Mesothelial cell of epicardium (in vitro differentiated cells): ENCODE data around the gene PRKRIP1. TPM values are rescaled to one million over a fixed set of nuclear protein-coding genes. Genes with fewer than 3 reads are reported as not detected.

Experiments used
- DNase-seq, 2 experiments: peaks; one replicate each; pipeline ENCODE4 v3.0.0; 2021; ENCODE audit warnings: low spot score in 2 of 2; ENCODE audit not compliant: unreplicated experiment in 2 of 2
- H3K27ac Mint-ChIP-seq: 2 replicates; pipeline ENCODE4 v1.8.0; 2021; ENCODE audit warnings: mixed read lengths
- H3K27me3 Mint-ChIP-seq: 2 replicates; pipeline ENCODE4 v1.8.0; 2021; ENCODE audit warnings: low read depth, mixed read lengths
- H3K36me3 Mint-ChIP-seq: 2 replicates; pipeline ENCODE4 v1.8.0; 2021; ENCODE audit warnings: mixed read lengths
- H3K4me1 Mint-ChIP-seq: 2 replicates; pipeline ENCODE4 v1.8.0; 2021; ENCODE audit warnings: mixed read lengths
- H3K4me3 Mint-ChIP-seq: 2 replicates; pipeline ENCODE4 v1.8.0; 2021; ENCODE audit warnings: mild to moderate bottlenecking, moderate library complexity, mixed read lengths
- H3K9me3 Mint-ChIP-seq: 2 replicates; pipeline ENCODE4 v1.8.0; 2021; ENCODE audit warnings: mixed read lengths
- total RNA-seq: library from RNA; stranded (reverse); gene quantifications from 3 replicates; pipeline ENCODE4 v1.2.1, GENCODE V29; 2021
- TF ChIP-seq, protein P1 (sequence below): fragments of 200-600 bp; sonication (generic); IDR thresholded peaks from one replicate; pipeline ENCODE4 v1.5.0; 2021; ENCODE audit warnings: antibody characterized with exemption; ENCODE audit not compliant: unreplicated experiment

The PRKRIP1 gene
- total RNA-seq, 1 donor from 2014 or later, result 50.3 TPM

DNA sequence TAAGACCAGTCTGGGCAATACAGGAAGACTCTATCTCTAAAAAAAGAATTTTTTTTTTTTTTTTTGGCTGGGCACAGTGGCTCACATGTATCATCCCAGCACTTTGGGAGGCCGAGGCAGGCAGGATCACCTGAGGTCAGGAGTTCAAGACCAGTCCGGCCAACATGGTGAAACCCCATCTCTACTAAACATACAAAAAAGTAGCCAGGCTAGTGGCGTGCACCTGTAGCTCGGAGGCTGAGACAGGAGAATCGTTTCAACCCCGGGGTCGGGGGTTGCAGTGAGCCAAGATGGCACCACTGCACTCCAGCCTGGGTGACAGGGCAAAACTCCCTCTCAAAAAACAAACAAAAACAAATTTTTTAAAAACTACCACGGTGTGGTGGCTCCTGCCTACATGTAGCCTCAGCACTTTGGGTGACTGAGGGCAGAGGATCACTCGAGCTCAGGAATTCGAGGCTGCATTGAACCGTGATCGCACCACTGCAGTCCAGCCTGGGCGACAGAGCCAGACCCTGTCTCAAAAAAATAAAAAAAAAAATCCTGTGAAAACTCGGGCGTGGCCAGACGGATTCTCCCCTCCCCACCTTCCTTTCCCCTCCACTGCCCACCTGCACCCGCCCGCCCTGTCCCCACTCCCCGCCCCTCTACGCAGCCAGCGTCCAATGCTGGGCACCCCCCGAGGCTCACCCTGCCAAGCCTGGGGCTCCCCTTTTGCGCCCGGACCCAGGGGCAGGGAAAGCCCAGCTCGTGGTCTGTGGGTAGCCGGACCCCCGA lies 36.5 kb downstream of the PRKRIP1 start:
- H3K27me3 Mint-ChIP-seq, result no peaks in the 10 kb centered on the region
- H3K4me3 Mint-ChIP-seq, result peak overlapping the region; percentile 74
- H3K36me3 Mint-ChIP-seq, result no peaks in the 10 kb centered on the region
- no peaks in the 10 kb centered on the region for H3K9me3 Mint-ChIP-seq
- TF ChIP-seq, protein P1, sequence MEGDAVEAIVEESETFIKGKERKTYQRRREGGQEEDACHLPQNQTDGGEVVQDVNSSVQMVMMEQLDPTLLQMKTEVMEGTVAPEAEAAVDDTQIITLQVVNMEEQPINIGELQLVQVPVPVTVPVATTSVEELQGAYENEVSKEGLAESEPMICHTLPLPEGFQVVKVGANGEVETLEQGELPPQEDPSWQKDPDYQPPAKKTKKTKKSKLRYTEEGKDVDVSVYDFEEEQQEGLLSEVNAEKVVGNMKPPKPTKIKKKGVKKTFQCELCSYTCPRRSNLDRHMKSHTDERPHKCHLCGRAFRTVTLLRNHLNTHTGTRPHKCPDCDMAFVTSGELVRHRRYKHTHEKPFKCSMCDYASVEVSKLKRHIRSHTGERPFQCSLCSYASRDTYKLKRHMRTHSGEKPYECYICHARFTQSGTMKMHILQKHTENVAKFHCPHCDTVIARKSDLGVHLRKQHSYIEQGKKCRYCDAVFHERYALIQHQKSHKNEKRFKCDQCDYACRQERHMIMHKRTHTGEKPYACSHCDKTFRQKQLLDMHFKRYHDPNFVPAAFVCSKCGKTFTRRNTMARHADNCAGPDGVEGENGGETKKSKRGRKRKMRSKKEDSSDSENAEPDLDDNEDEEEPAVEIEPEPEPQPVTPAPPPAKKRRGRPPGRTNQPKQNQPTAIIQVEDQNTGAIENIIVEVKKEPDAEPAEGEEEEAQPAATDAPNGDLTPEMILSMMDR, result no peak
- peak overlapping the region; percentile 82 for H3K27ac Mint-ChIP-seq
- H3K4me1 Mint-ChIP-seq, result peaks cover 22% of the 10 kb centered on the region
- no peak for DNase-seq

DNA sequence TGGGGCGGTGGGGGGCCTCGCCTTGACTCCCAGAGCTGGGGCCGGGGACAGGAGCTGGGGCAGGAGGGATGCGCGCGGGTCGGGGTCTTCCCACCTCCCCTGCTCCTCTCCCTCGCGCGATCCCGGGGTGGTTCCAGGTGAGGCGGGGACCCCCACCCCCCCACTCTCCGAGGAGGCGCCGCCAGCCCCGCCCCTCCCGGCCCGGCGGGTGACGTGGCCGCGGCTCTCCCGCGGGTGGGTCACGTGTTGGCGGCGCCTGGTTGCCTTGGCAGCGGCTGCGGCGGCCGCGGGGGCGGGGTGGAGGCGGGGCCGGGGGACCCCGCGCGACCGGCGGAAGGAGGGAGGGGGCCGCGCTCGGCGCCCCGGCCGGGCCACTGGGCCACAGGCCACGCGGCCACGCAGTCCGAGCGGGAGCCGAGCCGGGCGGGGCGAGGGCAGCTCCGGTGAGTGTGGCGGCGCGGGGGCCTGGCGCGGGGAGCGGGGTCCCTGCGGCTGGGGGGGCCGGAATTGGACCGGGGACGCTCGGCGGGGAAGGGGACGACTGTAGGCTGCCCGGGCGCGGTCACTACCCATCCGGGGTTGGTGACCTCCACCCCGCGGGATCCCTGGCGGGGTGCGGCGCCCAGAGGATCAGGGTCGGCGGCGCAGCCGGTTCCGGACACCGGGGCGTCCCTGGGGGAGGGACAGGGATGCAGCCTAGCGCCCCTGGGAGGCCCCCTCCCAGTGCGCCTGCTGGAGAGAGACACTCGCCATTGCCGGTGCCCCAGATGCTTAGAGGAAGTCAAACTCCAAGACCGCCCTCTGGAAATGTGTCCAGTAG lies 37.3 kb downstream of the PRKRIP1 start, which contains the start of gene ORAI2:
Gene ORAI2, plus strand, starts transcription at position 357 of the 820 bp plus-strand sequence. CDS start 5,382 bp downstream, outside the sequence.
- Mint-ChIP-seq H3K4me3 (peak within 1 kb of the TSS; percentile 77), H3K9me3 (no peaks in the 10 kb centered on the region), H3K4me1 (peaks cover 22% of the 10 kb centered on the region), H3K36me3 (no peaks in the 10 kb centered on the region), H3K27ac (peak within 1 kb of the TSS; percentile 82), H3K27me3 (no peaks in the 10 kb centered on the region)
- TF ChIP-seq, protein P1, result no peak
- DNase-seq, result peak; percentile 82 to 85

DNA sequence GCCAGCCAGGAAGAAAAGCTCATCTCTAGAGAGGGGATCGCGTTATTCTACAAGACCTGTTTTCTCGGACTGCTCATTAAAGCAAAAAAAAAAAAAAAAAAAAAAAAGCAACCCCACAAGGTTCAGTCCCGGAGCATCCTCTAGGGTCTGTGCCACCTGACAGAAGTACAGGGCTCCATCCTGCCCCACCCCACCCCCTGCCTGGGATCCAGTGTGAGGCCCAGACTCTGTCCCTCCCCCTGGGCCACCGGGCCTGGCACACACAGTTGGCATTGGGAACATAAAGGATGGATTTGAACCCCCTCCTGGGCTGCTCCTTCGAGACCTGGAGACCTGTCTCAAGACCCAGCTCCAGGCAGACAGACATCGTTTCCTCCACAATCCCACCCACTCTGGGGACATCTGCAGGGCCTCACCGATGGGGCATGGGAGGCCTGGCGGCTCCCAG lies 37.9 kb downstream of the PRKRIP1 start:
- DNase-seq, result no peak
- Mint-ChIP-seq H3K9me3 (no peaks in the 10 kb centered on the region), H3K36me3 (peaks cover under 1% of the 10 kb centered on the region), H3K4me1 (peaks cover 22% of the 10 kb centered on the region), H3K4me3 (peak overlapping the region; percentile 77), H3K27ac (peak overlapping the region; percentile 66), H3K27me3 (no peaks in the 10 kb centered on the region)
- TF ChIP-seq, protein P1, result no peak

DNA sequence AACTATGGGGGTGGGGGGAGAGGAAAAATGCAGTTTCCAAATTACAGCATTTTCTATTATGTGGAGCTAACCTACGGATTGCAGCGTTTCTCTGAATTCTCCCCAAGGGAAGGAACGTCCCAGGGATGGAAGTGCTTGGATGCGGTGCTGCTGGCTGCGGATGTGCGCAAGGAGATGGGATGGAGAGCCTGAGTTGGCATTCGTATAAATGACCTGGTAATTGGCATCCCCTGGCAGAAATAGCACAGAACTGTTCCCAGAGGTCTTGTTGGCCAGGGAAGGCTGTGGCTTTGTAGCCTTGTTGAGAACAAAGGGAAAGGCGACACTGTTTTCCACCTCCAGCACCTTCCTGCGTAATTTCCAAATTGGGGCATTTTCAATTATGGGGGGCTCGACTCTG lies 40.0 kb downstream of the PRKRIP1 start:
- Mint-ChIP-seq H3K36me3 (peaks cover 2% of the 10 kb centered on the region), H3K4me3 (no peak overlapping the region), H3K27ac (no peak overlapping the region), H3K9me3 (no peaks in the 10 kb centered on the region), H3K4me1 (peaks cover 20% of the 10 kb centered on the region), H3K27me3 (no peaks in the 10 kb centered on the region)
- DNase-seq, result no peak
- TF ChIP-seq, protein P1, result no peak

DNA sequence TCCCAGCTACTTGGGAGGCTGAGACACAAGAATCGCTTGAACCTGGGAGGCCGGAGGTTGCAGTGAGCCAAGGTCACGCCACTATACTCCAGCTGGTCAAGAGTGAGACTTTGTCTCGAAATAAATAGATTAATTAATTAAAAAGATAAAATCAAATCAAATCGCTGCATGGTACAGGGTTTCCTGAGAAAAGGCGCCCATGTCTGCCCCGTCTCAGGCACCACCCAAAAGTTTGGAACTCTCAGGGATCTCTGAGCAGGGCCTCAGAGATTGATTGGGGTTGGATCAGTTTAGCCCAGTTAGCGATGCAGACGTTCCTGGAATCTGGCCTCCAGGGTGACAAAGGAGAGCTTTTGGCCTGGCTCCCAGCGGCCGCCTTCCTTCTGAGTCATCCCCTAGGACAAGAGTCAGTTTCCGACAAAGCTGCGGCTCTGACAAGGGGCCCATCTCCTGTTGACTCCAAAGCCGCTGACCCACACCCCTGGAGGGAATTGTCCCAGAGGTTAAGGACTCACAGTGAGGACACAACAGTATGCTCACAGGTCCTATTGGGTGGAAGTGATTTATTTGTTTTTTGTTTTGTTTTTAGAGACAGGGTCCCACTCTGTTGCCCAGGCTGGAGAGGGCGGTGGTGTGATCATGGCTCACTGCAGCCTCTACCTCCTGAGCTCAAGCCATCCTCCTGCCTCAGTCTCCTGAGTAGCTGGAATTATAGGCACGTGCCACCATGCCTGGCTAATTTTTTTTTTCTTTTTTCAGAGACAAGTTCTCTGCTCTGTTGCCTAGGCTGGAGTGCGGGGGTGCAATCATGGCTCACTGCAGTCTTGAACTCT lies 44.0 kb downstream of the PRKRIP1 start:
- H3K27me3 Mint-ChIP-seq, result no peaks in the 10 kb centered on the region
- no peaks in the 10 kb centered on the region for H3K9me3 Mint-ChIP-seq
- no peaks in the 10 kb centered on the region for H3K4me1 Mint-ChIP-seq
- no peak for DNase-seq
- no peak overlapping the region for H3K27ac Mint-ChIP-seq
- H3K36me3 Mint-ChIP-seq, result peaks cover 11% of the 10 kb centered on the region
- TF ChIP-seq, protein P1, result no peak
- no peak overlapping the region for H3K4me3 Mint-ChIP-seq
